HCT116 (cell line): ENCODE measurements around the gene HIRA. TPM values are rescaled to one million over a fixed set of nuclear protein-coding genes. Genes with fewer than 3 reads are reported as not detected.

Source experiments
- ATAC-seq: fragments of 200-7000 bp; cut with Tn5 transposase; 2 replicates; pipeline ENCODE4 v1.9.1; 2020; ENCODE audit warnings: mild to moderate bottlenecking, moderate library complexity
- BruUV-seq: library from RNA; stranded (reverse); fragments of 400-500 nt; replicated peaks from 2 replicates; lab custom pipeline; 2021; lab: Mats Ljungman, UMichigan
- CTCF ChIA-PET: fragments of 300-600 bp; sonication (Branson Sonifier 250); formaldehyde crosslinking; loops from one replicate; lab custom pipeline; 2021; ENCODE audit warnings: antibody characterized with exemption; lab: Charles Lee
- POLR2A ChIA-PET: fragments of 300-600, 350-600 bp; sonication (Branson Sonifier 250); formaldehyde crosslinking; loops from one replicate; lab custom pipeline; 2021; ENCODE audit warnings: antibody characterized with exemption; lab: Charles Lee
- RAD21 ChIA-PET, 2 experiments: fragments of 300-600 bp; sonication (Branson Sonifier 250); formaldehyde crosslinking; loops; one replicate each; lab custom pipeline; 2023; ENCODE audit warnings: low total read pairs in 2 of 2; ENCODE audit not compliant: uncharacterized antibody in 2 of 2, unreplicated experiment in 2 of 2, low non-redundant PET in 1 of 2; lab: Charles Lee
- DNase-seq: peaks from one replicate; pipeline ENCODE4 v3.0.0-alpha.2; 2010; ENCODE audit warnings: low read depth, low spot score
- H2AFZ ChIP-seq: fragments of 200-600 bp; shearing (Covaris generic), sonication (generic); 2 replicates; pipeline ENCODE4 v1.6.1; 2017; ENCODE audit warnings: low read depth, mixed run types, mixed read lengths, antibody characterized with exemption, low read length; ENCODE audit not compliant: poor library complexity, severe bottlenecking
- H3K27ac ChIP-seq: 2 replicates; pipeline ENCODE4 v1.5.1; 2012; ENCODE audit warnings: low read depth, low read length
- H3K27me3 ChIP-seq: fragments of 200-600 bp; sonication (generic); 2 replicates; pipeline ENCODE4 v1.6.1; 2016; ENCODE audit warnings: mixed run types, low read length, mixed read lengths; ENCODE audit not compliant: insufficient read depth
- H3K36me3 ChIP-seq, 2 experiments: fragments of 200-500 bp in 1 of 2; fragments of 200-600 bp in 1 of 2; sonication (Bioruptor generic) in 1 of 2; sonication (generic) in 1 of 2; 2 replicates each; pipeline versions ENCODE4 v1.5.1 to v1.6.1; 2014 to 2016; ENCODE audit warnings: low read length in 2 of 2, inconsistent platforms in 1 of 2, mixed read lengths in 1 of 2, mixed run types in 1 of 2; ENCODE audit not compliant: insufficient read depth in 2 of 2, control insufficient read depth in 1 of 2
- H3K4me1 ChIP-seq, 2 experiments: fragments of 200-600 bp in 1 of 2; sonication (generic) in 1 of 2; 2 replicates each; pipeline versions ENCODE4 v1.5.1 to v1.6.1; 2012 to 2017; ENCODE audit warnings: low read length in 2 of 2, inconsistent platforms in 1 of 2, mild to moderate bottlenecking in 1 of 2, mixed read lengths in 1 of 2, mixed run types in 1 of 2, moderate library complexity in 1 of 2; ENCODE audit not compliant: insufficient read depth in 2 of 2, control insufficient read depth in 1 of 2
- H3K4me2 ChIP-seq: fragments of 200-600 bp; sonication (generic); 2 replicates; pipeline ENCODE4 v1.6.1; 2017; ENCODE audit warnings: mixed run types, low read length, mixed read lengths
- H3K4me3 ChIP-seq, 2 experiments: fragments of 200-600 bp in 1 of 2; sonication (generic) in 1 of 2; replicated peaks in 1 of 2; 2 replicates each; pipeline ENCODE4 v1.5.1; 2011 to 2016; ENCODE audit warnings: low read length in 2 of 2, control low read depth in 1 of 2, low read depth in 1 of 2, mild to moderate bottlenecking in 1 of 2, mixed read lengths in 1 of 2, mixed run types in 1 of 2
- H3K79me2 ChIP-seq: fragments of 200-600 bp; sonication (generic); 2 replicates; pipeline ENCODE4 v1.6.1; 2017; ENCODE audit warnings: mild to moderate bottlenecking, mixed run types, low read length, moderate library complexity, mixed read lengths; ENCODE audit not compliant: insufficient read depth
- H3K9ac ChIP-seq: fragments of 200-600 bp; sonication (generic); 2 replicates; pipeline ENCODE4 v1.6.1; 2016; ENCODE audit warnings: low read length, mixed read lengths
- H3K9me2 ChIP-seq: fragments of 200-600 bp; sonication (generic), shearing (Covaris generic); 2 replicates; pipeline ENCODE4 v1.6.1; 2017; ENCODE audit warnings: mixed run types, mild to moderate bottlenecking, moderate library complexity; ENCODE audit not compliant: insufficient read depth
- H3K9me3 ChIP-seq, 2 experiments: fragments of 200-500 bp in 1 of 2; fragments of 200-600 bp in 1 of 2; sonication (Bioruptor generic) in 1 of 2; sonication (generic) in 1 of 2; 2 replicates each; pipeline ENCODE4 v1.6.1; 2014 to 2017; ENCODE audit warnings: low read length in 2 of 2, mixed read lengths in 2 of 2, inconsistent platforms in 1 of 2, low read depth in 1 of 2, mild to moderate bottlenecking in 1 of 2, mixed run types in 1 of 2, moderate library complexity in 1 of 2; ENCODE audit not compliant: control insufficient read depth in 1 of 2, insufficient read depth in 1 of 2
- H4K20me1 ChIP-seq: fragments of 200-600 bp; sonication (generic), shearing (Covaris generic); 2 replicates; pipeline ENCODE4 v1.6.1; 2017; ENCODE audit warnings: mixed run types, mild to moderate bottlenecking, moderate library complexity; ENCODE audit not compliant: insufficient read depth
- CEBPB ChIP-seq: IDR thresholded peaks from 2 replicates; pipeline ENCODE4 v1.6.1; 2012; ENCODE audit warnings: low read depth
- EGR1 ChIP-seq: IDR thresholded peaks from 2 replicates; pipeline ENCODE4 v1.6.1; 2012; ENCODE audit warnings: low read depth
- ELF1 ChIP-seq: IDR thresholded peaks from 2 replicates; pipeline ENCODE4 v1.6.1; 2012; ENCODE audit warnings: low read depth, borderline replicate concordance
- EZH2 ChIP-seq: fragments of 200-600 bp; sonication (generic); IDR thresholded peaks from 2 replicates; pipeline ENCODE4 v1.6.1; 2017; ENCODE audit warnings: antibody characterized with exemption, mixed run types
- EZH2phosphoT487 ChIP-seq: fragments of 200-600 bp; IDR thresholded peaks from 2 replicates; pipeline ENCODE4 v1.6.1; 2018; ENCODE audit warnings: antibody characterized with exemption, borderline replicate concordance
- FOSL1 ChIP-seq: IDR thresholded peaks from 2 replicates; pipeline ENCODE4 v1.6.1; 2012; ENCODE audit warnings: low read depth
- JUND ChIP-seq: IDR thresholded peaks from 2 replicates; pipeline ENCODE4 v1.6.1; 2012
- POLR2AphosphoS5 ChIP-seq: IDR thresholded peaks from 2 replicates; pipeline ENCODE4 v1.6.1; 2011; ENCODE audit warnings: mild to moderate bottlenecking, low read depth, low read length, moderate library complexity
- RAD21 ChIP-seq: IDR thresholded peaks from 2 replicates; pipeline ENCODE4 v1.6.1; 2012; ENCODE audit warnings: low read depth, mild to moderate bottlenecking
- SP1 ChIP-seq: IDR thresholded peaks from 2 replicates; pipeline ENCODE4 v1.6.1; 2012; ENCODE audit warnings: low read depth
- YY1 ChIP-seq: IDR thresholded peaks from 2 replicates; pipeline ENCODE4 v1.6.1; 2011; ENCODE audit warnings: low read length, low read depth, moderate library complexity, mild to moderate bottlenecking; ENCODE audit not compliant: insufficient replicate concordance; ENCODE audit errors: extremely low read depth
- ZFX ChIP-seq: fragments of 450-650 bp; IDR thresholded peaks from 2 replicates; pipeline ENCODE4 v1.6.1; 2017
- ZNF274 ChIP-seq: fragments of 200-500 bp; sonication (Bioruptor generic); IDR thresholded peaks from 2 replicates; pipeline ENCODE4 v1.6.1; 2014; ENCODE audit warnings: mild to moderate bottlenecking, low read depth, low read length, inconsistent platforms
- intact Hi-C: fragments of 100-400 bp; cut with micrococcal nuclease; formaldehyde crosslinking; loops from 2 replicates; pipeline ENCODE4 v1.10.0; 2022
- total RNA-seq: library from RNA; stranded (reverse); gene quantifications from one replicate; pipeline ENCODE4 v1.2.1, GENCODE V29; 2021; ENCODE audit not compliant: unreplicated experiment
- TF ChIP-seq, protein P1 (sequence below): IDR thresholded peaks from 2 replicates; pipeline ENCODE4 v1.6.1; 2012
- TF ChIP-seq, protein P2 (sequence below): IDR thresholded peaks from 2 replicates; pipeline ENCODE4 v1.6.1; 2012; ENCODE audit warnings: low read depth
- TF ChIP-seq, protein P3 (sequence below): IDR thresholded peaks from 2 replicates; pipeline ENCODE4 v1.6.1; 2012

The HIRA gene
- total RNA-seq, 1 experiment from 2014 or later, result 30.6 TPM

DNA sequence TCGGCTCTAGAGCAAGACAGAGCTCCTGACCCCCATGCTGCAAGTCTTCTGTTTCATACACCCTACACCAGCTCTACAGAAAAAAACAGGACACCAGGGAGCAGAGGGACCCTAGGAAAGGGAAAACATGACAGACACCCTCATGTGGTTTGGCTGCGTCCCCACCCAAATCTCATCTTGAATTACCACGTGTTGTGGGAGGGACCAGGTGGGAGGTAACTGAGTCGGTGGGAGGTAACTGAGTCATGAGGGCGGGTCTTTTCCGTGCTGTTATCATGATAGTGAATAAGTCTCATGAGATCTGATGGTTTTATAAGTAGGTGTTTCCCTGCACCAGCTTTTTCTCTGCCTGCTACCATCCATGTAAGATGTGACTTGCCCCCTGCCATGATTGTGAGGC lies 22.6 kb upstream of the HIRA start:
- Histone ChIP-seq H3K36me3 (peaks cover 47 to 51% of the 10 kb centered on the region in 2 experiments), H3K27me3 (no peaks in the 10 kb centered on the region), H3K4me2 (no peak overlapping the region), H3K4me3 (no peak overlapping the region), H3K79me2 (peaks cover 3% of the 10 kb centered on the region; the same call in 1 of the 2 replicates), H3K4me1 (no peaks in the 10 kb centered on the region), H3K9me2 (no peaks in the 10 kb centered on the region), H3K27ac (no peak overlapping the region), H3K9me3 (no peaks in the 10 kb centered on the region), H2AFZ (no peak overlapping the region), H4K20me1 (no peaks in the 10 kb centered on the region), H3K9ac (no peak overlapping the region)
- ChIA-PET POLR2A (no interaction called here), RAD21 (no interaction called here), CTCF (interaction anchor here (1.4 kb wide), 1 partner anchor 20 kb away, joined by 3 read pairs; no protein-coding TSS in a partner anchor)
- no peak for DNase-seq
- BruUV-seq, result no TSS peak
- intact Hi-C loops, result no loop called here
- ATAC-seq, result no peak
- TF ChIP-seq SP1, result no peak
- no peak for TF ChIP-seq RAD21
- TF ChIP-seq YY1, result no peak
- TF ChIP-seq POLR2AphosphoS5, result no peak
- TF ChIP-seq ELF1, result no peak
- TF ChIP-seq EZH2, result no peak
- TF ChIP-seq, protein P1, sequence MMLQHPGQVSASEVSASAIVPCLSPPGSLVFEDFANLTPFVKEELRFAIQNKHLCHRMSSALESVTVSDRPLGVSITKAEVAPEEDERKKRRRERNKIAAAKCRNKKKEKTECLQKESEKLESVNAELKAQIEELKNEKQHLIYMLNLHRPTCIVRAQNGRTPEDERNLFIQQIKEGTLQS, result no peak
- TF ChIP-seq ZNF274, result no peak
- TF ChIP-seq EZH2phosphoT487, result no peak
- no peak for TF ChIP-seq EGR1

DNA sequence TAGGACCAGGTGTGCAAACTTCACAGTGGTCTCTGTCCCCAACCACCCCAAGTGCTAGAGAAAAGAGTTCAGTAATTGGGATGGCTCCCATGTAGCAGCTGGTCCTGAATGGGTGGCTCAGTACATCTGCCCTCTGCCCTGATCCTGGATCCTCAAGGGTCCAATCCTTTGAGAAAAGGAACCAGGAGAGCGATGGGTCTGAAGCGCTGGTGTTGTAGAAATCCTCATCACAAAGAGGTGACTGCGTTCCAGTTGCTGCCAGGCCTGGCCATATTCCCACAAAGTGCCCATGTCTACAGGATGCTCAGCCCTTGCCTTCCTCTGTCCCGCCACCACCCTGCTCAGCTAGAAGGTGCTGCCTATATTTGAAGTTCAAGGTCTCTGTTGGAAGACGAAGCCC lies 22.2 kb upstream of the HIRA start:
- Histone ChIP-seq H3K79me2 (peaks cover 3% of the 10 kb centered on the region; the same call in 1 of the 2 replicates), H3K4me3 (no peak overlapping the region), H3K4me2 (no peak overlapping the region), H3K9ac (no peak overlapping the region), H2AFZ (no peak overlapping the region), H3K4me1 (no peaks in the 10 kb centered on the region), H3K9me3 (no peaks in the 10 kb centered on the region), H4K20me1 (no peaks in the 10 kb centered on the region), H3K9me2 (no peaks in the 10 kb centered on the region), H3K27me3 (no peaks in the 10 kb centered on the region), H3K27ac (no peak overlapping the region), H3K36me3 (peaks cover 47 to 51% of the 10 kb centered on the region in 2 experiments)
- ATAC-seq, result no peak
- POLR2A ChIA-PET, result no interaction called here
- TF ChIP-seq, protein P2, sequence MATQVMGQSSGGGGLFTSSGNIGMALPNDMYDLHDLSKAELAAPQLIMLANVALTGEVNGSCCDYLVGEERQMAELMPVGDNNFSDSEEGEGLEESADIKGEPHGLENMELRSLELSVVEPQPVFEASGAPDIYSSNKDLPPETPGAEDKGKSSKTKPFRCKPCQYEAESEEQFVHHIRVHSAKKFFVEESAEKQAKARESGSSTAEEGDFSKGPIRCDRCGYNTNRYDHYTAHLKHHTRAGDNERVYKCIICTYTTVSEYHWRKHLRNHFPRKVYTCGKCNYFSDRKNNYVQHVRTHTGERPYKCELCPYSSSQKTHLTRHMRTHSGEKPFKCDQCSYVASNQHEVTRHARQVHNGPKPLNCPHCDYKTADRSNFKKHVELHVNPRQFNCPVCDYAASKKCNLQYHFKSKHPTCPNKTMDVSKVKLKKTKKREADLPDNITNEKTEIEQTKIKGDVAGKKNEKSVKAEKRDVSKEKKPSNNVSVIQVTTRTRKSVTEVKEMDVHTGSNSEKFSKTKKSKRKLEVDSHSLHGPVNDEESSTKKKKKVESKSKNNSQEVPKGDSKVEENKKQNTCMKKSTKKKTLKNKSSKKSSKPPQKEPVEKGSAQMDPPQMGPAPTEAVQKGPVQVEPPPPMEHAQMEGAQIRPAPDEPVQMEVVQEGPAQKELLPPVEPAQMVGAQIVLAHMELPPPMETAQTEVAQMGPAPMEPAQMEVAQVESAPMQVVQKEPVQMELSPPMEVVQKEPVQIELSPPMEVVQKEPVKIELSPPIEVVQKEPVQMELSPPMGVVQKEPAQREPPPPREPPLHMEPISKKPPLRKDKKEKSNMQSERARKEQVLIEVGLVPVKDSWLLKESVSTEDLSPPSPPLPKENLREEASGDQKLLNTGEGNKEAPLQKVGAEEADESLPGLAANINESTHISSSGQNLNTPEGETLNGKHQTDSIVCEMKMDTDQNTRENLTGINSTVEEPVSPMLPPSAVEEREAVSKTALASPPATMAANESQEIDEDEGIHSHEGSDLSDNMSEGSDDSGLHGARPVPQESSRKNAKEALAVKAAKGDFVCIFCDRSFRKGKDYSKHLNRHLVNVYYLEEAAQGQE, result no peak
- TF ChIP-seq FOSL1 (no peak), ZFX (no peak), JUND (no peak), CEBPB (no peak), YY1 (no peak), POLR2AphosphoS5 (no peak), EZH2phosphoT487 (no peak)
- TF ChIP-seq, protein P3, sequence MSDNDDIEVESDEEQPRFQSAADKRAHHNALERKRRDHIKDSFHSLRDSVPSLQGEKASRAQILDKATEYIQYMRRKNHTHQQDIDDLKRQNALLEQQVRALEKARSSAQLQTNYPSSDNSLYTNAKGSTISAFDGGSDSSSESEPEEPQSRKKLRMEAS, result no peak
- CTCF ChIA-PET, result interaction anchor here (1.4 kb wide), 1 partner anchor 21 kb away, joined by 3 read pairs; no protein-coding TSS in a partner anchor
- RAD21 ChIA-PET, result no interaction called here
- intact Hi-C loops, result no loop called here
- no peak for DNase-seq
- BruUV-seq, result no TSS peak
